Measurements from ENCODE around the gene TAB3. TPM values are rescaled to one million over a fixed set of nuclear protein-coding genes. Genes with fewer than 3 reads are reported as not detected.

TAB3 gene
- polyA plus RNA-seq, 3 donors: 6.4 to 9.9 (median 7.5) TPM

GRCh38 chrX:30892591-30892990 lies 3.5 kb upstream of the TAB3 start:
- 45 to 90% (median 54%) methylated on average over 1 of the region's 1 CpG for WGBS, 3 donors

GRCh38 chrX:30888526-30889146 lies 418 bp downstream of the TAB3 start:
- H3K27ac ChIP-seq (ENCODE audit: low read depth, low read length): no peak overlapping the region
- WGBS, 3 donors: 1 to 36% (median 1%) methylated on average over 26 to 45 of the region's 45 CpGs

More at GRCh38 chrX:30892591-30892990, 3.5 kb upstream of the TAB3 start:
- H3K27ac ChIP-seq (ENCODE audit: low read depth, low read length): no peak overlapping the region

- WGBS, 3 donors: 25 to 71% (median 64%) methylated on average over 4 of the region's 4 CpGs
- H3K27ac ChIP-seq (ENCODE audit: low read depth, low read length): no peak overlapping the region
These were observed 1.3 kb downstream of the TAB3 start for GRCh38 chrX:30887721-30888120.

- H3K27ac ChIP-seq (ENCODE audit: low read depth, low read length): no peak overlapping the region
- 57 to 97% (median 90%) methylated on average over 5 of the region's 5 CpGs for WGBS, 3 donors
These were observed 1.8 kb downstream of the TAB3 start for GRCh38 chrX:30887288-30887687.

- 66 to 85% (median 71%) methylated on average over 2 of the region's 2 CpGs for WGBS, 3 donors
- no peak overlapping the region for H3K27ac ChIP-seq (ENCODE audit: low read depth, low read length)
These were observed 3.9 kb downstream of the TAB3 start for GRCh38 chrX:30885136-30885535.

GRCh38 chrX:30883138-30883537 lies 5.9 kb downstream of the TAB3 start:
- 70 to 84% (median 72%) methylated on average over 2 of the region's 2 CpGs for WGBS, 3 donors

GRCh38 chrX:30881797-30882196 lies 7.3 kb downstream of the TAB3 start:
- WGBS, 3 donors: 53 to 98% (median 86%) methylated on average over 1 of the region's 1 CpG
- no peak overlapping the region for H3K27ac ChIP-seq (ENCODE audit: low read depth, low read length)

More at GRCh38 chrX:30883138-30883537, 5.9 kb downstream of the TAB3 start:
- H3K27ac ChIP-seq (ENCODE audit: low read depth, low read length): no peak overlapping the region

GRCh38 chrX:30881390-30881789 lies 7.7 kb downstream of the TAB3 start:
- H3K27ac ChIP-seq (ENCODE audit: low read depth, low read length): no peak overlapping the region
- WGBS, 3 donors: 50 to 80% (median 76%) methylated on average over 1 of the region's 1 CpG

- no peak overlapping the region for H3K27ac ChIP-seq (ENCODE audit: low read depth, low read length)
- 59 to 95% (median 88%) methylated on average over 3 of the region's 3 CpGs for WGBS, 3 donors
These were observed 9.0 kb downstream of the TAB3 start for GRCh38 chrX:30880058-30880457.

GRCh38 chrX:30876367-30876766 lies 12.7 kb downstream of the TAB3 start:
- no peak overlapping the region for H3K27ac ChIP-seq (ENCODE audit: low read depth, low read length)
- WGBS, 3 donors: 90 to 93% (median 92%) methylated on average over 6 of the region's 6 CpGs

- WGBS, 3 donors: 70 to 93% (median 90%) methylated on average over 3 of the region's 3 CpGs
- no peak overlapping the region for H3K27ac ChIP-seq (ENCODE audit: low read depth, low read length)
These were observed 13.1 kb downstream of the TAB3 start for GRCh38 chrX:30875957-30876356.

- 81 to 93% (median 83%) methylated on average over 2 to 3 of the region's 3 CpGs for WGBS, 3 donors
- H3K27ac ChIP-seq (ENCODE audit: low read depth, low read length): no peak overlapping the region
These were observed 14.2 kb downstream of the TAB3 start for GRCh38 chrX:30874851-30875250.

- H3K27ac ChIP-seq (ENCODE audit: low read depth, low read length): no peak overlapping the region
- 58 to 84% (median 68%) methylated on average over 2 of the region's 2 CpGs for WGBS, 3 donors
These were observed 18.5 kb downstream of the TAB3 start for GRCh38 chrX:30870572-30870971.

GRCh38 chrX:30865612-30866011 lies 23.4 kb downstream of the TAB3 start:
- H3K27ac ChIP-seq (ENCODE audit: low read depth, low read length): no peak overlapping the region
- WGBS, 3 donors: 67 to 100% (median 81%) methylated on average over 1 of the region's 1 CpG

- 48 to 78% (median 67%) methylated on average over 3 of the region's 3 CpGs for WGBS, 3 donors
- no peak overlapping the region for H3K27ac ChIP-seq (ENCODE audit: low read depth, low read length)
These were observed 24.0 kb downstream of the TAB3 start for GRCh38 chrX:30865015-30865414.

GRCh38 chrX:30864383-30864785 lies 24.7 kb downstream of the TAB3 start:
- WGBS, 3 donors: 67 to 82% (median 72%) methylated on average over 1 of the region's 1 CpG
- no peak overlapping the region for H3K27ac ChIP-seq (ENCODE audit: low read depth, low read length)

- no peak overlapping the region for H3K27ac ChIP-seq (ENCODE audit: low read depth, low read length)
- WGBS, 3 donors: 47 to 100% (median 90%) methylated on average over 1 of the region's 1 CpG
These were observed 25.1 kb downstream of the TAB3 start for GRCh38 chrX:30863974-30864373.

- no peak overlapping the region for H3K27ac ChIP-seq (ENCODE audit: low read depth, low read length)
- WGBS, 3 donors: 68 to 81% (median 81%) methylated on average over 1 of the region's 1 CpG
These were observed 31.0 kb downstream of the TAB3 start for GRCh38 chrX:30858098-30858497.

- 72 to 80% (median 78%) methylated on average over 1 of the region's 1 CpG for WGBS, 3 donors
- no peak overlapping the region for H3K27ac ChIP-seq (ENCODE audit: low read depth, low read length)
These were observed 37.6 kb downstream of the TAB3 start for GRCh38 chrX:30851449-30851848.

GRCh38 chrX:30835373-30835772 lies 53.7 kb downstream of the TAB3 start:
- 85 to 97% (median 89%) methylated on average over 4 of the region's 4 CpGs for WGBS, 3 donors
- H3K27ac ChIP-seq (ENCODE audit: low read depth, low read length): no peak overlapping the region
